ENCODE data around the gene PHF2.

- no peak for TF ChIP-seq POLR2A (IDR thresholded peaks at IDR 0.05)
- TF ChIP-seq CTCF (IDR thresholded peaks at IDR 0.05): no peak
- no peak for TF ChIP-seq POLR2AphosphoS5 (IDR thresholded peaks at IDR 0.05)
- TF ChIP-seq EP300 (IDR thresholded peaks at IDR 0.05; ENCODE audit: low read depth): no peak
Observed at GRCh38 chr9:93541581-93542349, 34.6 kb upstream of the PHF2 start.
